Activated naive CD4-positive, alpha-beta T cell treated with anti-CD3 and anti-CD28 coated beads, Interleukin-2, amount 50 U/mL, for 16 hours (primary cell): ENCODE measurements around the gene KDM7A.
"Not testable (repeated sequence)": the region's sequence is repeated elsewhere in the genome, so short reads cannot be mapped to it uniquely, and the experiment has no call there.

Experiments used
- DNase-seq: peaks from one replicate; pipeline ENCODE4 v3.0.0-alpha.2; 2020

The KDM7A gene

GRCh38 chr7:140201393-140201792 is 24.6 kb upstream of the KDM7A start:
- no peak for DNase-seq

DNA sequence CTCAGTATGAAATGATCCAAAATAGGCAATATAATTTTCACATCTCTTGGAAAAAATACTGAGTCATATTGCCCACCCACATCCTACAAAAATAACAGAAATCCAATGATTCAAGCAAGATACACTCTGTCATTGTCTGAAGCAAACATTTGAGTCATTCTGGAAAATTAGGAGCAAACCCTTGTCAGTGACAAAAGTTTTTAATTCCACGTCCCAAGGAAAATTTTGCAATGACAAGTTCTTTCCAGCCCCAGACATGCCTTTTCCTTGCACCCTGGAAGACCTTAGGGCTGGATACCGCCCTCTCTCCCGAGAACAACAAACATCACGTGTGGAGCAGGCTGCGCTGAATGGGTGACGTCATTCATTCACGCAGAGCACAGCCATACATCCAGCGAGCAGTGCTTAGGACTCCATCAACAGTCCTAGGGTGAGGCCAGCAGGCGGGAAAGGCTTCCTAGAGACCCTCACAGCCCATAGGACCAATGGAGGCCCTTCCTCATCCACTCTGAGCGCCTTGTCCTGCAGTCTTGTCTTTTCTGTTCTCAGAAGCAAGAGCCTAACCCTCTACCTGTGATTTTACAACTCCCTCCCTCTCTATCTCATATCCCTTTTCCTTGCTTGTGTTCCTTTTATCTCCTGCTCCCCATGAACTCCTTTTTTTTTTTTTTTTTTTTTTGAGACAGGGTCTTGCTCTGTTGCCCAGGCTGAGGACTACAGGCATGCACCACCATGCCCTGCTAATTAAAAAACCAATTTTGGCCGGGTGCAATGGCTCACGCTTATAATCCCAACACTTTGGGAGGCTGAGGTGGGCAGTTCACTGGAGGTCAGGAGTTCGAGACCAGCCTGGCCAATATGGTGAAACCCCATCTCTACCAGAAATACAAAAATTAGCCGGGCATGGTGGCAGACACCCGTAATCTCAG is 23.5 kb upstream of the KDM7A start:
- no peak for DNase-seq

- no peak for DNase-seq
Observed at GRCh38 chr7:140197938-140198337, 21.2 kb upstream of the KDM7A start.

DNA sequence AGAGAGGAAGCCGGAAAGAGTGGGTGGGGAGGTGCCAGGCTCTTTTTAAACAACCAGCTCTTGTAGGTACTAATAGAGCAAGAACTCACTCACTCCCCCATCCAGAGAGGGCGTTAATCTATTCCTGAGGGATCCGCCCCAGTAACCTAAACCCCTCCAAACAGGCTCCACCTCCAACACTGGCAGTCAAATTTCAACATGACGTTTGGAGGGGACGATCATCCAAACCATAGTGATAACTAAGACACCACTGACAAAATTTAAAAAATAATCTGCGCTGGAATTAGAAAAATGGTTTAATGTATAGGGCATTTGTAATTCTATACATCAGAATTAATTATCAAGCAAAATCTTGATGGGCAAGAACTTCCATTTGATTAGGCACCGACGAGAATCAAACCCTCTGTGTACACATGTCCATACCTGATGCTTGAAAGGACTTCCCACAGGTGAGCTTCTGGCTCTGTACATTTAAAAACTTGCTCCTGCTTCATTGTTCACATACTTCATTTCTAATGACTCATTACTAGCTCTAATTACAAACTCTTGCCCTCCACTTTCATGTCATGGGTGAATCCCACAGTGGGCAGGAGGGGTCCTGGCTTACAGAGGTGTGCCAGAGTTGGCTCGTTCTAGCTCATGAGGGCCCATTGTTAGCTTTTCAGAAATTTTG is 20.6 kb upstream of the KDM7A start:
- no peak for DNase-seq

DNA sequence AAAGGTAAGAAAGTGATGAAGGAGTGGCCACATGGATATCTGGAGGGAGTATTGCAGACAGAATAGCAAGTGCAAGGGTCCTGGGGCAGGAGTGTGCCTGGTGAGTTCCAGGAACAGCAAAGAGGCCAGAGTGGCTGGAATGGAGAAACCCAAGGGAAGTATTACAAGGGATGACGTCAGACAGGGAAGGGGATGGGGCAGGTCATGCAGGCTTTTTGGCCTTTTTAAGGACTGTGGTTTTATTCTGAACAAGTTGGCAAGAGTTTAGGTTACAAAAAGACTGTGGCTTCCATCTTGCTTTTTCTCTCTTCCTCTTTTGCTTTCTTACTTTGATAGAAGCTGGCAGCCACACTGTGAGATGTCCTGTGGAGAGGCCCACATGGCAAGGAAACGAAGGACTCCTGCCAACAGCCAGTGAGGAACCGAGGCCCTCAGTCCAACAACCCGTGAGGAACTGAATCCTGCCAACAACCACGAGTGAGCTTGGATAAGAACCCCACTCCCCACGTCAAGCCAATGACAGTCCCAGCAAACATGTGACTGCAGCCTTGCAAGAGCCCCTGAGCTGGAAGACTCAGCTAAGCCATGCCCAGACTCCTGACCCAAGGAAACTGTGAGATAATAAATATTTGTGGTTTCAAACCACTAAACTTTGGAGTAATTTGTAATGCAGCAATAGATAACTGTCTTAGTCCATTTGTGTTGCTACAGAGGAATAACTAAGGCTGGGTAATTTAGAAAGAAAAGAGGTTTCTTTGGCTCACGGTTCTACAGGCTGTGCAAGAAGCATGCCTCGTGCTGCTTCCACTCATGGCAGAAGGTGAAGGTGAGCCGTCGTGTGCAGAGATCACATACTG is 19.8 kb upstream of the KDM7A start:
- no peak for DNase-seq

GRCh38 chr7:140195859-140196258 is 19.1 kb upstream of the KDM7A start:
- DNase-seq, result no peak

- no peak for DNase-seq
Observed at GRCh38 chr7:140192620-140193019, 15.8 kb upstream of the KDM7A start.

GRCh38 chr7:140192176-140192575 is 15.4 kb upstream of the KDM7A start:
- no peak for DNase-seq

DNA sequence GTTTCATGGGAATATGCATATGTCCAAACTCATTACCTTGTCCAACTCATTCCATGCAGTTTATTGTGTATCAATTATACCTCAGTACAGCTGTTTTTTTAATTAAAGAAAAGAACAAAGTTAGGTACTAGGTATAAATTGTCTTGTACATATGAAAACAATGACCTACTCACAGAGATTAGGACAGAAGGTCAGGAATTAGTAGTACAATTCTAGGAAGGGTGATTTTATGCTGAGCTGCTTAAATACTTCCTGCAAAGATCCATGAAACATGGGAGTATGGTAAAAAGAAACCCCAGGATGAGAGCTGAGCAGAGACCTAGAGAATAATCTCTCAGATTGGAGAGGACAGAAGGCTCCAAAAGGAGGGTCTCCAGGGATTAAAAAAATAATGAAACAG is 13.8 kb upstream of the KDM7A start:
- no peak for DNase-seq

DNA sequence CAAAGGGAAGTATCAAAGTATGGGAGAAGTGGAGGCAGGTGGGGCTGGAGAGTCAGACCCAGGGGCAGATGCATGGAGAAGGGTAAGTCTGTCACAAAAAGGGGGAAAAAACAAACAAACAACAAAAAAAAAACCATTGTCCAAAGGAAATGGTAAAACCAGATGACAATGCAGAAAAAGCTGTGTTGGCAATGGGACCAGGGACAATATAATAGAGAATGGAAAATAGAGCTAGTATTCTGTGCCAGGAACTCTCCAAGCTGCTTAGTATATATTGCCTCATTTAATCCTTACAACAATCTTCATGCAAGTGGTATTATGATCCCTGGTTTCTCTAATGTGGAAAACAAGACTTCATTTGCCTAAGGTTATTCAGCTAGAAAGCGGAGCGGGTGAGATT is 13.1 kb upstream of the KDM7A start:
- no peak for DNase-seq

DNA sequence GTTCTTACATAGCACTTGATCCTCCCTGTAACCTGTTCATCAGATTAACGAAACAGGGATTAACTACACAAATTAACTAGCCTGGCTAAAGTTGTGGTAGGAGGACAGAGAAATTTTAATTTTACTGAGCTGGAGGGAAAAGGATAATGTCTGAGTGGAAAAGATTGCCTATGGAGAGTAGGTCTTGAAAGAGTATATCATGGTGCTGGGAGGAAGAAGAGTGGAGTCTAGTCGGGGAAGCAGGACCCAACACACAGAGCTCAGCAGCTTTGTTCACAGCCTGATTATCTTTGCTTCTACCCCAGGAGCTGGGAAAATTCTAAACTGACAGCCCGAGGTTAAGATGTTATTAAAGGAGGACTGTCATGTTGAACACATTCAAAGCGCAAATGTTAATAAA is 6.1 kb upstream of the KDM7A start:
- no peak for DNase-seq

- no peak for DNase-seq
Observed at GRCh38 chr7:140179339-140179738, 2.6 kb upstream of the KDM7A start.

DNA sequence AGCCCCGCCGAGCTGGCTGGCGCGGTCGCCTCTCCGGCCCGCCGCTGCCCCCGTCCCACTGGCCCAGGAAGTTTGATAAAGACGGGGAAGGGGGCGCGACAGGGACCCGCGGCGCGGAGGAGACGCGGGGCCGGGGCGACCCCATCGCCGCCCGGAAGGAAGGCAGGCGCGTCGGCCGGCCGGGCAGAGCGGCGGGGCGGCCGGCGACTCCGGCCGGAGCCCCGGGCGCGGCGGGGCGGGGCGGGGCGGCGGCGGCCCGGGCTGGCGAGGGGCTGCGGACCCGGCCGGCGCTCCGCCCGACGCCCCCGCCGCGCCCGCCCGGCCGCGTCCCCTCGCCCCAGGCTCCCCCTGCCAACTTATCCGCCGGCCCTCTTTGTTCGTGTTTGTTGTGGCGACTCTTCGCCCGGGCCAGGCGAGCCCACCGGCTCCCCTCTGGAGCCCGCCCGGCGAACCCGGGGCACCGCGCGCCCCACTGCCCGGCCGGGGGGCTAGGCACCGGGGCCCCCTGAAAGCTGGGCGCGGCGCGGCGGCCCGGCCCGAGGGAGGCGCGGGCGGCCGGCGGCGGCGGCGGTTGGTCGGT is 571 bp downstream of the KDM7A start:
- no peak for DNase-seq

- peak; percentile 82 for DNase-seq
Observed at GRCh38 chr7:140175221-140176121, 1.3 kb downstream of the KDM7A start.

GRCh38 chr7:140174217-140174616 is 2.6 kb downstream of the KDM7A start:
- DNase-seq, result no peak

DNA sequence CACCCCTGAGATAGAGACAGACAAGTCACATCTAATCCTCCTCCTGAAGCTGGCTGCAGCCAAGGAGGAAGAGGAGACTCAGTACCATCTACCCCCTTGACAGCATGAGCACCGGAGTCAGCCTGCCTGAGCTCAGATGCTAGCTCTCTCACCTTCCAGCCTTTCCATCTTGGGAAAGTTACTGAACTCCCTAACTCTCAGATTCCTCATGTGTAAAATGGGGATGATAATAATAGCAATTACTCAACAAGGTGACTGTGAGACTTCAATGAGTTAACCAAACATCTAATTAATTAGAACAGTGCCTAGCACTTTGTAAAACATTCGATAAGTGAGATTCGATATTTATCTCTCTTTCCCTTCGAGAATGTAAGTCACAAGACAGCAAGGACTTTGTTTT is 6.4 kb downstream of the KDM7A start:
- no peak for DNase-seq

DNA sequence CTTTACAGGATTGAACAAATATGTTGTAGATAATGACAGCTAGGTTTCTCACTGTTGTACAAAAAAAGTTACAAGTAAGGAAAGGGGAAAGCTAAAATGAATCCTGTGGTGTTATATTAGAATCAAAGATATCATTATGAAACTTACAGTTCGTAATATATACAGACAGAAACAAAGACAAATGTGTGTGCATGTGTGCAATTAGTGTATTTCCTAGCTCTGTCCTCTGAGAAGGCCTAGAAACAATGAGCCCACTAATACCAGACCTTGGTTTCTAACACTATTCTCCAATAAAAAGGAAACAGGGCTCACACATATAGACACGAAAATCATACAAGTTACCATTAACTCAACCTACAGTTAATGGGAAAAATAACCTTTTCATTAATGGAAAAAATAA is 8.0 kb downstream of the KDM7A start:
- DNase-seq, result no peak

- no peak for DNase-seq
Observed at GRCh38 chr7:140165422-140165821, 11.4 kb downstream of the KDM7A start.

DNA sequence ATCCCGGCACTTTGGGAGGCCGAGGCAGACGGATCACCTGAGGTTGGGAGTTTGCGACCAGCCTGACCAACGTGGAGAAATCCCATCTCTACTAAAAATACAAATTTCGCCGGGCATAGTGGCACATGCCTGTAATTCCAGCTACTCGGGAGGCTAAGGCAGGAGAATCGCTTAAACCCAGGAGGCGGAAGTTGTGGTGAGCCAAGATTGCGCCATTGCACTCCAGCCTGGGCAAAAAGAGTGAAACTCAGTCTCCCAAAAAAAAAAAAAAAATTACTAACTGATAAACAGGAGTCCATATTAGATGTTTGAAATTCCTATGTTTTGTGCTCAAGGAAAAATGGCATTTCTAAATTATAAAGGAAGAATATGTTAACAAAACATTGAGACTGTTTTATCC is 14.7 kb downstream of the KDM7A start:
- not testable (repeated sequence) for DNase-seq

DNA sequence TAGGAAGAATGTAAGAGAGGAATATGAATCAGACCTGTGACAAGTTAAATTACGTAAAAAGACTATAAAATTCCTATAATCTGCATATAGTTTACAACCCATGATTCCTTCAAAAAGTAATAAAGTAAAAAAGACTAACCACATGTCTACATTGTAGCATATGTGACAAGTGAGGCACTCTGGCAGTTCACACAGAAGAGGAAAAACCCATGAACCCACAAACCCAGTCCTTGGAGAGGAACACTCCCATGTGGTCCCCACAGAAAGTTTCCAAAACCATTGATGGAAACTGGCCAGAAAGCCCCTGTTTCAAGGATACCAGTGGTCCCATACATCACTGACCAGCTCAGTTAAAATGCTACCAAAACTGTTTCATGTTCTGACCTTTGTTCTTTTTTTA is 15.7 kb downstream of the KDM7A start:
- no peak for DNase-seq

GRCh38 chr7:140160308-140160707 is 16.5 kb downstream of the KDM7A start:
- no peak for DNase-seq

- DNase-seq, result no peak
Observed at GRCh38 chr7:140159497-140159896, 17.3 kb downstream of the KDM7A start.
